ENCODE measurements around the gene MPST.

MPST gene

DNA sequence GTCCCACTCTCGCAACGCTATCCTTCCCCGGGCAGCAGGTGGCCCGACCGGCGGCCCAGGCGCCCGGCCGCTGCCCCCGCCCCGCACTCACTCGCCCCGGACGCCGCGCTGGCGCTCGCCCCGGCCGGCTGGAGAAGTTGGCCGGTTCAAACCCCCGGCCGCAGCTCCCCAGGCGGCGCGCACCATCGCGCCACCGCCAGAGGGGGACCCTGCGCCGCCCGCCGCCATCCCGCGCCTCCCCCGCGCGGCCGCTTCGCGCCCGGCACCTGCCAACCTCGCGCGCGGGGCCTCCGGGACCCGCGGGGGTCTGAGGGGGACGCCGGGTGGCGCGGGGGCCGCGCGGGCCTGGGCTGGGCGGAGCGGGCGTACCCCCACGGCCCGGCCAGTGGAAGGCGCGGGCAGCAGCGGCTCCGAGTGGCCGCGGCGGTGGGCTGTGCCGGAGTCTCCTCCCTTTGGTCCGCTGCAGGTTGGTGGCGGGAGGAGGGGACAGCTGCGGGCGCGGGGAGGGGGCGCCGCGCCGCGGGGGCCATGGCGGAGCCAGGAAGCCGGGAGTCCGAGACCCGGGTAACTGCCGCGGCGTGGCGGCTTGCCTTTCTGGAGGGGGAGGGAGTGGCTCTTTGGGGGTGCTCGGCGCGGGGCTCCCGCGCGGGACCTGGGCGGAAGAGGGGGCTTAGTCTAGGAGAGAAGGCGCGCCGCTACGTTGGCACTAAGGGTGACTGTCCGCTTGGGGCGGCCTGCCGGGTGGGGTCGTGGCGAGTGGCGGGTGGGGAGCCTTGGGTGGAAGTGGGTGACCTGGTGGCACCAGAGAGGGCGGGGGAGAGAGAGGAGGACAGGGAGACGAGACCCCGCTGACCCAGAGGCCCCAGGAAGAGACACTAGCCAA lies at the start of gene MPST, which contains the start of gene TST:
Gene MPST, plus strand, starts transcription at position 434 of the 883 bp plus-strand sequence. Its CDS starts 95 bp downstream, at position 529.
Gene TST, minus strand, starts transcription at position 139 of the 883 bp plus-strand sequence. CDS start 715 bp downstream, outside the sequence.
- Histone ChIP-seq H3K27ac (peak within 1 kb of the TSS; percentile 88), H3K36me3 (peaks cover under 1% of the 10 kb centered on the region)

DNA sequence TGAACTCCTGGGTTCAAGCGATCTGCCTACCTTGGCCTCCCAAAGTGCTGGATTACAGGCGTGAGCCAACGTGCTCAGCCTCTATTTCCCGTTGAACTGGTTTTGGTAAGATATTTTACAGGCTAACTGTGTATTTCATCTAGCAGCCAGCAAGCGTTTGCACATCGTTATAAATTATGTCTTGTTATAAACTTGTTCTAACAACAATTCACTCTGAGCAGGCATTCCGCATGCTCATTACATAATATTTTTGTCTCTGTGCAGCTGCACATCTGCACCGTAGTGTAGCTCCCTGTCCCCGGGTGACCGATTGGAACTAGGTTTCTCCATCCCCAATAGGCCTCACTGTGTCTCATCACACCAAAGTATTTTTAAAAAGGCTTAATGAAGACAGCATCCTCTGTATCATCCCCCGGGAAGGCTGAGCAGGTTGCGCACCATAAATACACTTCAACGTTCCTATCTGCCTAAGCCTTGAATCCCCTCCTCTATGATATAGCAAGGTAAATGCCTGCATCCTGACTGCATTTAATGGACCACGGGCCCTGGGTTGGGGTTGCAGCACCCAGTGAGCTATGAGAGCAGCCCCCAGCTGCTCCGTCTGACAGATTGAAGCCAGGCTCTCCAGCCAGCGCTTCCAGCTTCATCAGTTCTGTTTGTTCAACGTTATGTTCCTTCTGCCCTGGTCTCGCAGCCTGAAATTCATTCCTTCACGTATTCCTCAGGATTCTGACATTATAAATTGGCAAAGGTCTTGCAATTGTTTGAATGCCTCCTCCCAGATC lies 48.0 kb upstream of the MPST start:
- DNase-seq: no peak
- Histone ChIP-seq H3K9me3 (ENCODE audit: severe bottlenecking) (no peaks in the 10 kb centered on the region), H3K36me3 (no peaks in the 10 kb centered on the region), H3K27ac (no peak overlapping the region), H3K4me3 (ENCODE audit: low read depth, low read length) (no peak overlapping the region), H3K27me3 (ENCODE audit: insufficient read depth, low read depth, severe bottlenecking) (peaks cover 80% of the 10 kb centered on the region)
- TF ChIP-seq, protein P1, sequence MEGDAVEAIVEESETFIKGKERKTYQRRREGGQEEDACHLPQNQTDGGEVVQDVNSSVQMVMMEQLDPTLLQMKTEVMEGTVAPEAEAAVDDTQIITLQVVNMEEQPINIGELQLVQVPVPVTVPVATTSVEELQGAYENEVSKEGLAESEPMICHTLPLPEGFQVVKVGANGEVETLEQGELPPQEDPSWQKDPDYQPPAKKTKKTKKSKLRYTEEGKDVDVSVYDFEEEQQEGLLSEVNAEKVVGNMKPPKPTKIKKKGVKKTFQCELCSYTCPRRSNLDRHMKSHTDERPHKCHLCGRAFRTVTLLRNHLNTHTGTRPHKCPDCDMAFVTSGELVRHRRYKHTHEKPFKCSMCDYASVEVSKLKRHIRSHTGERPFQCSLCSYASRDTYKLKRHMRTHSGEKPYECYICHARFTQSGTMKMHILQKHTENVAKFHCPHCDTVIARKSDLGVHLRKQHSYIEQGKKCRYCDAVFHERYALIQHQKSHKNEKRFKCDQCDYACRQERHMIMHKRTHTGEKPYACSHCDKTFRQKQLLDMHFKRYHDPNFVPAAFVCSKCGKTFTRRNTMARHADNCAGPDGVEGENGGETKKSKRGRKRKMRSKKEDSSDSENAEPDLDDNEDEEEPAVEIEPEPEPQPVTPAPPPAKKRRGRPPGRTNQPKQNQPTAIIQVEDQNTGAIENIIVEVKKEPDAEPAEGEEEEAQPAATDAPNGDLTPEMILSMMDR (IDR thresholded peaks at IDR 0.05; ENCODE audit: low read depth, low read length): no peak

More for the DNA sequence above, at the start of gene MPST, which contains the start of gene TST:
- TF ChIP-seq, protein P1 (IDR thresholded peaks at IDR 0.05; ENCODE audit: low read depth, low read length): no peak
- H3K27me3 ChIP-seq (ENCODE audit: insufficient read depth, low read depth, severe bottlenecking): no peaks in the 10 kb centered on the region
- peak within 1 kb of the TSS; percentile 80 for H3K4me3 ChIP-seq (ENCODE audit: low read depth, low read length)
- H3K9me3 ChIP-seq (ENCODE audit: severe bottlenecking): no peaks in the 10 kb centered on the region
- peak; percentile 85 for DNase-seq

GRCh38 chr22:36976606-36977005 lies 42.9 kb upstream of the MPST start:
- no peak for DNase-seq
- H3K9me3 ChIP-seq (ENCODE audit: severe bottlenecking): no peaks in the 10 kb centered on the region
- H3K4me3 ChIP-seq (ENCODE audit: low read depth, low read length): no peak overlapping the region
- no peak overlapping the region for H3K27ac ChIP-seq
- H3K36me3 ChIP-seq: no peaks in the 10 kb centered on the region
- TF ChIP-seq, protein P1 (IDR thresholded peaks at IDR 0.05; ENCODE audit: low read depth, low read length): no peak
- H3K27me3 ChIP-seq (ENCODE audit: insufficient read depth, low read depth, severe bottlenecking): peaks cover 61% of the 10 kb centered on the region

GRCh38 chr22:36977401-36977861 lies 42.1 kb upstream of the MPST start:
- DNase-seq: peak; percentile 90
- Histone ChIP-seq H3K27me3 (ENCODE audit: insufficient read depth, low read depth, severe bottlenecking) (peaks cover 53% of the 10 kb centered on the region), H3K27ac (no peak overlapping the region), H3K9me3 (ENCODE audit: severe bottlenecking) (no peaks in the 10 kb centered on the region), H3K4me3 (ENCODE audit: low read depth, low read length) (peak overlapping the region; percentile 48), H3K36me3 (no peaks in the 10 kb centered on the region)
- TF ChIP-seq, protein P1 (IDR thresholded peaks at IDR 0.05; ENCODE audit: low read depth, low read length): peak; percentile 92

DNA sequence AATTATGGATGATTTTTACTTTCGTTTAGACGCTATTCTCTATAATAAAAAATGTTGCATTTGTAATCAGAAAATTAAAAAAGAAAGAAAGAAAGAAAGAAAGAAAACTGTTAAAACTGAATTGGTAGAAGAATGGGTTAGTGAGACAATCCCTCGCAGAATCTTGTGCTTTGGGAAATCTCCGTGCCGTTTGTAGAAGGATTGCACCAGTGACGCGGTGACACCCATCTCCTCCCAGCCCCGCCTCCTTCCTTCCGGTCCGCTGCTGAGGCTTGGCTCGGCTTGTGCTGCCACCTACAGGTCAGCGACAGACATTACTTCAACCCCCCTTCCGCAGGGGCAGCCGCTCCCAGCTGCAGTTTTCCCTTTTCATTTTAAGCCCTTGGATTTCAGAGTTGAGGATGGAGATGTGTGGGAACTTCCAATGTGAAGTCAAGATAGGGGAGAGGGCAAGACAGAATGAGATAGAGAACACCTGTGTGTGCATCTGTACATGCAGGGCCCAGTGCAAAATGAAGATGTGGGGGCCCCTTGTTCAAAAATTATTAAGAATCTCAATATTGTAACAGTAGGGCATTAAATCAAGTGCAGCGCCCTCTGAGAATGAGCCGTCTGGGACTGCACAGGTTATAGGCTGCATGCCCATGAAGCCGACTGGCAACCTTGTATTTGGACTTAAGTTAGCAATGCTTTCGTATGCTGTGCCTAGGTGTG lies 41.4 kb upstream of the MPST start:
- H3K4me3 ChIP-seq (ENCODE audit: low read depth, low read length): peak overlapping the region; percentile 48
- H3K36me3 ChIP-seq: no peaks in the 10 kb centered on the region
- no peaks in the 10 kb centered on the region for H3K9me3 ChIP-seq (ENCODE audit: severe bottlenecking)
- peak; percentile 89 for DNase-seq
- H3K27me3 ChIP-seq (ENCODE audit: insufficient read depth, low read depth, severe bottlenecking): peaks cover 46% of the 10 kb centered on the region
- no peak overlapping the region for H3K27ac ChIP-seq
- TF ChIP-seq, protein P1 (IDR thresholded peaks at IDR 0.05; ENCODE audit: low read depth, low read length): peak; percentile 83

Data from WERI-Rb-1 (cell line).